Neural cell (in vitro differentiated cells): Measurements from ENCODE around the gene CEACAM3. TPM values are rescaled to one million over a fixed set of nuclear protein-coding genes. Genes with fewer than 3 reads are reported as not detected.

ENCODE experiments used
- H2AFZ ChIP-seq: fragments of 200-600, 300-800 bp; sonication (generic), shearing (Covaris generic); 2 replicates; pipeline ENCODE4 v1.6.0; 2014; ENCODE audit warnings: low read depth, mild to moderate bottlenecking, antibody characterized with exemption, low read length, moderate library complexity
- H3F3A ChIP-seq: fragments of 200-600 bp; shearing (Covaris generic); 2 replicates; pipeline ENCODE4 v1.6.1; 2016; ENCODE audit warnings: mild to moderate bottlenecking, moderate library complexity, mixed read lengths, antibody characterized with exemption, low read length; ENCODE audit not compliant: insufficient read depth, poor library complexity, severe bottlenecking
- H3K27ac ChIP-seq: fragments of 200-600, 300-800 bp; sonication (generic), shearing (Covaris generic); 2 replicates; pipeline ENCODE4 v1.5.1; 2014; ENCODE audit warnings: mild to moderate bottlenecking, low read length, moderate library complexity
- H3K27me3 ChIP-seq: fragments of 300-800, 200-600 bp; sonication (generic), shearing (Covaris generic); 2 replicates; pipeline ENCODE4 v1.6.0; 2014; ENCODE audit warnings: mild to moderate bottlenecking, low read depth, low read length, moderate library complexity; ENCODE audit not compliant: insufficient read depth
- H3K36me3 ChIP-seq: fragments of 300-800, 200-600 bp; sonication (generic), shearing (Covaris generic); 2 replicates; pipeline ENCODE4 v1.5.1; 2014; ENCODE audit warnings: mild to moderate bottlenecking, antibody characterized with exemption, low read length, moderate library complexity; ENCODE audit not compliant: insufficient read depth
- H3K4me2 ChIP-seq: fragments of 300-800, 200-600 bp; sonication (generic), shearing (Covaris generic); 2 replicates; pipeline ENCODE4 v1.6.0; 2014; ENCODE audit warnings: mild to moderate bottlenecking, low read length
- H3K4me3 ChIP-seq: fragments of 300-800, 200-600 bp; sonication (generic), shearing (Covaris generic); 2 replicates; pipeline ENCODE4 v1.5.1; 2014; ENCODE audit warnings: mild to moderate bottlenecking, low read length, moderate library complexity
- H3K79me2 ChIP-seq: fragments of 200-600 bp; shearing (Covaris generic); replicated peaks from 2 replicates; pipeline ENCODE4 v1.6.0; 2014; ENCODE audit warnings: mild to moderate bottlenecking, low read length, moderate library complexity; ENCODE audit not compliant: insufficient read depth
- H3K9ac ChIP-seq: fragments of 300-800, 200-600 bp; sonication (generic), shearing (Covaris generic); 2 replicates; pipeline ENCODE4 v1.6.1; 2016; ENCODE audit warnings: mild to moderate bottlenecking, low read length, mixed read lengths
- H3K9me2 ChIP-seq: fragments of 200-600 bp; shearing (Covaris generic); 2 replicates; pipeline ENCODE4 v1.6.1; 2016; ENCODE audit warnings: mild to moderate bottlenecking, low read length, mixed read lengths; ENCODE audit not compliant: insufficient read depth
- H3K9me3 ChIP-seq: fragments of 200-600, 300-800 bp; sonication (generic), shearing (Covaris generic); 2 replicates; pipeline ENCODE4 v1.6.1; 2016; ENCODE audit warnings: mild to moderate bottlenecking, mixed run types, low read length, moderate library complexity, mixed read lengths
- H4K20me1 ChIP-seq: fragments of 200-600 bp; shearing (Covaris generic); 2 replicates; pipeline ENCODE4 v1.6.1; 2016; ENCODE audit warnings: mild to moderate bottlenecking, mixed run types; ENCODE audit not compliant: insufficient read depth
- EP300 ChIP-seq: fragments of 450-650 bp; conservative IDR thresholded peaks from 2 replicates; pipeline ENCODE4 v1.6.1; 2014; ENCODE audit warnings: antibody characterized with exemption, mild to moderate bottlenecking, moderate library complexity; ENCODE audit not compliant: poor library complexity, severe bottlenecking
- EZH2 ChIP-seq: fragments of 200-600, 300-800 bp; shearing (Covaris generic), sonication (generic); IDR thresholded peaks from 2 replicates; pipeline ENCODE4 v1.6.1; 2014; ENCODE audit warnings: antibody characterized with exemption, low read length, borderline replicate concordance, mild to moderate bottlenecking; ENCODE audit not compliant: insufficient read depth, poor library complexity, severe bottlenecking
- MXI1 ChIP-seq: fragments of 450-650 bp; conservative IDR thresholded peaks from 2 replicates; pipeline ENCODE4 v1.6.1; 2014; ENCODE audit warnings: antibody characterized with exemption, mild to moderate bottlenecking; ENCODE audit not compliant: poor library complexity, severe bottlenecking
- POLR2AphosphoS5 ChIP-seq: IDR thresholded peaks from 2 replicates; pipeline ENCODE4 v1.6.1; 2012
- RAD21 ChIP-seq: fragments of 450-650 bp; conservative IDR thresholded peaks from 2 replicates; pipeline ENCODE4 v1.6.1; 2014; ENCODE audit warnings: antibody characterized with exemption, mild to moderate bottlenecking, moderate library complexity
- SMC3 ChIP-seq: fragments of 450-650 bp; conservative IDR thresholded peaks from 2 replicates; pipeline ENCODE4 v1.6.1; 2014; ENCODE audit warnings: antibody characterized with exemption, mild to moderate bottlenecking, moderate library complexity; ENCODE audit not compliant: poor library complexity
- TAF1 ChIP-seq: IDR thresholded peaks from 2 replicates; pipeline ENCODE4 v1.6.1; 2012; ENCODE audit warnings: low read depth
- polyA plus RNA-seq: library from polyadenylated mRNA; depleted of rRNA; stranded (reverse); fragments of >200 nt; gene quantifications from 2 replicates; pipeline ENCODE4 v1.2.3, GENCODE V29; 2014
- TF ChIP-seq, protein P1 (sequence below): fragments of 450-650 bp; IDR thresholded peaks from 2 replicates; pipeline ENCODE4 v1.5.1; 2014; ENCODE audit warnings: antibody characterized with exemption, mild to moderate bottlenecking, moderate library complexity; ENCODE audit not compliant: poor library complexity, severe bottlenecking
- TF ChIP-seq, protein P2 (sequence below): IDR thresholded peaks from 2 replicates; pipeline ENCODE4 v1.6.1; 2012; ENCODE audit warnings: borderline replicate concordance

CEACAM3 gene
- polyA plus RNA-seq, 1 donor from 2014 or later, result not detected

DNA sequence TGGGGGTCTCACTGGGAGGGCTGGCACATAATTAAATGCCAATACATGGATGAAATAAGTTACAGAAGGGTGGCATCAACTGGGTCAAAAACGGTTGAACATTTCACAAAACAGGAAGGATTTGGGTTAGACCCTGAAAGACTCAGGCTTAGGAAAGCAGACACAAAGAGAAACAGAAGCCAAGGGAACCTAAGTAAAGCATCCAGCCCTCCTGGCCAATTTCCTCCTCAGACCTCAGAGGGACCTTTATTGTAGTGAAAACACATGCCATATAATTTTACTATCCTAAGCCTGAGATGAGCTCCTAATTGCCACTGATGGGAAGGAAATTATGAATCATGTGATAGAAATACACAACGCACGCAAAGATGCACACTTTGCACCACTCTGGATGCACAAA, 12.1 kb upstream of the CEACAM3 start:
- TF ChIP-seq SMC3 (no peak), EP300 (no peak), RAD21 (no peak), TAF1 (no peak), MXI1 (no peak), EZH2 (no peak), POLR2AphosphoS5 (no peak)
- TF ChIP-seq, protein P1, sequence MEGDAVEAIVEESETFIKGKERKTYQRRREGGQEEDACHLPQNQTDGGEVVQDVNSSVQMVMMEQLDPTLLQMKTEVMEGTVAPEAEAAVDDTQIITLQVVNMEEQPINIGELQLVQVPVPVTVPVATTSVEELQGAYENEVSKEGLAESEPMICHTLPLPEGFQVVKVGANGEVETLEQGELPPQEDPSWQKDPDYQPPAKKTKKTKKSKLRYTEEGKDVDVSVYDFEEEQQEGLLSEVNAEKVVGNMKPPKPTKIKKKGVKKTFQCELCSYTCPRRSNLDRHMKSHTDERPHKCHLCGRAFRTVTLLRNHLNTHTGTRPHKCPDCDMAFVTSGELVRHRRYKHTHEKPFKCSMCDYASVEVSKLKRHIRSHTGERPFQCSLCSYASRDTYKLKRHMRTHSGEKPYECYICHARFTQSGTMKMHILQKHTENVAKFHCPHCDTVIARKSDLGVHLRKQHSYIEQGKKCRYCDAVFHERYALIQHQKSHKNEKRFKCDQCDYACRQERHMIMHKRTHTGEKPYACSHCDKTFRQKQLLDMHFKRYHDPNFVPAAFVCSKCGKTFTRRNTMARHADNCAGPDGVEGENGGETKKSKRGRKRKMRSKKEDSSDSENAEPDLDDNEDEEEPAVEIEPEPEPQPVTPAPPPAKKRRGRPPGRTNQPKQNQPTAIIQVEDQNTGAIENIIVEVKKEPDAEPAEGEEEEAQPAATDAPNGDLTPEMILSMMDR, result no peak
- TF ChIP-seq, protein P2, sequence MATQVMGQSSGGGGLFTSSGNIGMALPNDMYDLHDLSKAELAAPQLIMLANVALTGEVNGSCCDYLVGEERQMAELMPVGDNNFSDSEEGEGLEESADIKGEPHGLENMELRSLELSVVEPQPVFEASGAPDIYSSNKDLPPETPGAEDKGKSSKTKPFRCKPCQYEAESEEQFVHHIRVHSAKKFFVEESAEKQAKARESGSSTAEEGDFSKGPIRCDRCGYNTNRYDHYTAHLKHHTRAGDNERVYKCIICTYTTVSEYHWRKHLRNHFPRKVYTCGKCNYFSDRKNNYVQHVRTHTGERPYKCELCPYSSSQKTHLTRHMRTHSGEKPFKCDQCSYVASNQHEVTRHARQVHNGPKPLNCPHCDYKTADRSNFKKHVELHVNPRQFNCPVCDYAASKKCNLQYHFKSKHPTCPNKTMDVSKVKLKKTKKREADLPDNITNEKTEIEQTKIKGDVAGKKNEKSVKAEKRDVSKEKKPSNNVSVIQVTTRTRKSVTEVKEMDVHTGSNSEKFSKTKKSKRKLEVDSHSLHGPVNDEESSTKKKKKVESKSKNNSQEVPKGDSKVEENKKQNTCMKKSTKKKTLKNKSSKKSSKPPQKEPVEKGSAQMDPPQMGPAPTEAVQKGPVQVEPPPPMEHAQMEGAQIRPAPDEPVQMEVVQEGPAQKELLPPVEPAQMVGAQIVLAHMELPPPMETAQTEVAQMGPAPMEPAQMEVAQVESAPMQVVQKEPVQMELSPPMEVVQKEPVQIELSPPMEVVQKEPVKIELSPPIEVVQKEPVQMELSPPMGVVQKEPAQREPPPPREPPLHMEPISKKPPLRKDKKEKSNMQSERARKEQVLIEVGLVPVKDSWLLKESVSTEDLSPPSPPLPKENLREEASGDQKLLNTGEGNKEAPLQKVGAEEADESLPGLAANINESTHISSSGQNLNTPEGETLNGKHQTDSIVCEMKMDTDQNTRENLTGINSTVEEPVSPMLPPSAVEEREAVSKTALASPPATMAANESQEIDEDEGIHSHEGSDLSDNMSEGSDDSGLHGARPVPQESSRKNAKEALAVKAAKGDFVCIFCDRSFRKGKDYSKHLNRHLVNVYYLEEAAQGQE, result no peak
- H3K4me2 ChIP-seq, result no peak overlapping the region
- no peaks in the 10 kb centered on the region for H3K36me3 ChIP-seq
- H3F3A ChIP-seq, result no peaks in the 10 kb centered on the region
- H3K9me3 ChIP-seq, result no peaks in the 10 kb centered on the region
- no peak overlapping the region for H2AFZ ChIP-seq
- no peaks in the 10 kb centered on the region for H4K20me1 ChIP-seq
- no peak overlapping the region for H3K27ac ChIP-seq
- H3K9ac ChIP-seq, result no peak overlapping the region
- H3K79me2 ChIP-seq, result no peaks in the 10 kb centered on the region
- no peak overlapping the region for H3K4me3 ChIP-seq
- peaks cover 6% of the 10 kb centered on the region for H3K27me3 ChIP-seq
- H3K9me2 ChIP-seq, result no peaks in the 10 kb centered on the region

DNA sequence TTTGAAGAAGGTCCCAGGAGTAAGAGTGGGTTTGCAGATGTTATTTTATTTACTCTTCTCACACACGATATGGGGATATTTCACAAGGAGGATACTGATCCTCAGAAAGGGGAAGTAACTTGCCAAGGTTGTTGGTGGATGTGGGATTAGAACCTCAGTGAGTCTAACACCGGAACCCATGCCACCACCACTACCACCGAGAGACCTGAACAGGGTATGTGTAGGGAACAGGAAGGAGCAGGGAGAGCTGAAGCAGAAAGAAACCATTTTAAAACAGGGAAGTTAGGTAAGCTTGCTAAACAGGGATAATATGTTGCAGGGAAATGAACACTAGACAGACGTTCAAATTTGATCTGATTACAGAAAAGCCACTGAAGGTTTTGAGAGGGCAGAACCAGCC, 11.6 kb upstream of the CEACAM3 start:
- Histone ChIP-seq H3K9me3 (no peaks in the 10 kb centered on the region), H3K36me3 (no peaks in the 10 kb centered on the region), H3K9ac (no peak overlapping the region), H4K20me1 (no peaks in the 10 kb centered on the region), H3F3A (no peaks in the 10 kb centered on the region), H3K9me2 (no peaks in the 10 kb centered on the region), H3K27me3 (peaks cover 6% of the 10 kb centered on the region), H3K79me2 (no peaks in the 10 kb centered on the region), H2AFZ (no peak overlapping the region), H3K27ac (no peak overlapping the region), H3K4me3 (no peak overlapping the region), H3K4me2 (no peak overlapping the region)
- TF ChIP-seq, protein P1, result no peak
- TF ChIP-seq EP300, result no peak
- no peak for TF ChIP-seq EZH2
- TF ChIP-seq MXI1, result no peak
- no peak for TF ChIP-seq RAD21
- no peak for TF ChIP-seq TAF1
- TF ChIP-seq, protein P2, result no peak
- no peak for TF ChIP-seq POLR2AphosphoS5
- TF ChIP-seq SMC3, result no peak
